Measurements from ENCODE around the gene TIPARP.

DNA sequence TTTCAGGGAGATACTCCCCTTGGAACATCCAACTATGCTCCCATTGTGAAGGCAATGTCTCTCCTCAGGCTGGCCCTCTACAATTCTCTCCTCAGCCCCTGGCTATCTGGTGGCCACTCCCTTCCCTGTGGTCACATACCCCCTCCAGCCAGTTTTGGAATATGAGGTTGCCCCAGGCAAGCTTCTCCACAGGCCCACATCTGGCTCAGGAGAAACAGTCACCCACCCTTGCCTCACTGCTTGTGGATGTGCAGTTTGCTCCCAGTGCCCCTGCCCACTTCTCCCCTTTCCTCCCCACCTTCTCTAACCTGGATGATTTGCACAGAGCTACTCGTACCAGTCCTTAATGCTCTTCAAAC, 15.7 kb upstream of the TIPARP start:
- no peak for TF ChIP-seq EZH2 (conservative IDR thresholded peaks at IDR 0.05; ENCODE audit: low read depth, low read length)
- TF ChIP-seq, protein P1, sequence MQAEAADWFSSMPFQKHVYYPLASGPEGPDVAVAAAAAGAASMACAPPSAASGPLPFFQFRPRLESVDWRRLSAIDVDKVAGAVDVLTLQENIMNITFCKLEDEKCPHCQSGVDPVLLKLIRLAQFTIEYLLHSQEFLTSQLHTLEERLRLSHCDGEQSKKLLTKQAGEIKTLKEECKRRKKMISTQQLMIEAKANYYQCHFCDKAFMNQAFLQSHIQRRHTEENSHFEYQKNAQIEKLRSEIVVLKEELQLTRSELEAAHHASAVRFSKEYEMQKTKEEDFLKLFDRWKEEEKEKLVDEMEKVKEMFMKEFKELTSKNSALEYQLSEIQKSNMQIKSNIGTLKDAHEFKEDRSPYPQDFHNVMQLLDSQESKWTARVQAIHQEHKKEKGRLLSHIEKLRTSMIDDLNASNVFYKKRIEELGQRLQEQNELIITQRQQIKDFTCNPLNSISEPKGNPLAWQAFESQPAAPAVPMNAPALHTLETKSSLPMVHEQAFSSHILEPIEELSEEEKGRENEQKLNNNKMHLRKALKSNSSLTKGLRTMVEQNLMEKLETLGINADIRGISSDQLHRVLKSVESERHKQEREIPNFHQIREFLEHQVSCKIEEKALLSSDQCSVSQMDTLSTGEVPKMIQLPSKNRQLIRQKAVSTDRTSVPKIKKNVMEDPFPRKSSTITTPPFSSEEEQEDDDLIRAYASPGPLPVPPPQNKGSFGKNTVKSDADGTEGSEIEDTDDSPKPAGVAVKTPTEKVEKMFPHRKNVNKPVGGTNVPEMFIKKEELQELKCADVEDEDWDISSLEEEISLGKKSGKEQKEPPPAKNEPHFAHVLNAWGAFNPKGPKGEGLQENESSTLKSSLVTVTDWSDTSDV (CRISPR knock-in tag; IDR thresholded peaks at IDR 0.05), result no peak
- TF ChIP-seq KAT2B (IDR thresholded peaks at IDR 0.05; ENCODE audit: borderline replicate concordance, low read depth, low read length), result no peak
- TF ChIP-seq, protein P2, sequence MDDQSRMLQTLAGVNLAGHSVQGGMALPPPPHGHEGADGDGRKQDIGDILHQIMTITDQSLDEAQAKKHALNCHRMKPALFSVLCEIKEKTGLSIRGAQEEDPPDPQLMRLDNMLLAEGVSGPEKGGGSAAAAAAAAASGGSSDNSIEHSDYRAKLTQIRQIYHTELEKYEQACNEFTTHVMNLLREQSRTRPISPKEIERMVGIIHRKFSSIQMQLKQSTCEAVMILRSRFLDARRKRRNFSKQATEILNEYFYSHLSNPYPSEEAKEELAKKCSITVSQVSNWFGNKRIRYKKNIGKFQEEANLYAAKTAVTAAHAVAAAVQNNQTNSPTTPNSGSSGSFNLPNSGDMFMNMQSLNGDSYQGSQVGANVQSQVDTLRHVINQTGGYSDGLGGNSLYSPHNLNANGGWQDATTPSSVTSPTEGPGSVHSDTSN (CRISPR knock-in tag; IDR thresholded peaks at IDR 0.05; ENCODE audit: borderline replicate concordance), result no peak
- TF ChIP-seq ZFP36 (IDR thresholded peaks at IDR 0.05; ENCODE audit: borderline replicate concordance, low read depth, low read length, partially characterized antibody), result no peak
- no peak for TF ChIP-seq NR2F6 (IDR thresholded peaks at IDR 0.05)
- TF ChIP-seq NR2F6 (CRISPR knock-in tag; IDR thresholded peaks at IDR 0.05), result no peak
- no peak for TF ChIP-seq CHD4 (IDR thresholded peaks at IDR 0.05; ENCODE audit: borderline replicate concordance, low read length)
- TF ChIP-seq, protein P3, sequence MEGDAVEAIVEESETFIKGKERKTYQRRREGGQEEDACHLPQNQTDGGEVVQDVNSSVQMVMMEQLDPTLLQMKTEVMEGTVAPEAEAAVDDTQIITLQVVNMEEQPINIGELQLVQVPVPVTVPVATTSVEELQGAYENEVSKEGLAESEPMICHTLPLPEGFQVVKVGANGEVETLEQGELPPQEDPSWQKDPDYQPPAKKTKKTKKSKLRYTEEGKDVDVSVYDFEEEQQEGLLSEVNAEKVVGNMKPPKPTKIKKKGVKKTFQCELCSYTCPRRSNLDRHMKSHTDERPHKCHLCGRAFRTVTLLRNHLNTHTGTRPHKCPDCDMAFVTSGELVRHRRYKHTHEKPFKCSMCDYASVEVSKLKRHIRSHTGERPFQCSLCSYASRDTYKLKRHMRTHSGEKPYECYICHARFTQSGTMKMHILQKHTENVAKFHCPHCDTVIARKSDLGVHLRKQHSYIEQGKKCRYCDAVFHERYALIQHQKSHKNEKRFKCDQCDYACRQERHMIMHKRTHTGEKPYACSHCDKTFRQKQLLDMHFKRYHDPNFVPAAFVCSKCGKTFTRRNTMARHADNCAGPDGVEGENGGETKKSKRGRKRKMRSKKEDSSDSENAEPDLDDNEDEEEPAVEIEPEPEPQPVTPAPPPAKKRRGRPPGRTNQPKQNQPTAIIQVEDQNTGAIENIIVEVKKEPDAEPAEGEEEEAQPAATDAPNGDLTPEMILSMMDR (CRISPR knock-in tag; IDR thresholded peaks at IDR 0.05), result no peak
- TF ChIP-seq, protein P4, sequence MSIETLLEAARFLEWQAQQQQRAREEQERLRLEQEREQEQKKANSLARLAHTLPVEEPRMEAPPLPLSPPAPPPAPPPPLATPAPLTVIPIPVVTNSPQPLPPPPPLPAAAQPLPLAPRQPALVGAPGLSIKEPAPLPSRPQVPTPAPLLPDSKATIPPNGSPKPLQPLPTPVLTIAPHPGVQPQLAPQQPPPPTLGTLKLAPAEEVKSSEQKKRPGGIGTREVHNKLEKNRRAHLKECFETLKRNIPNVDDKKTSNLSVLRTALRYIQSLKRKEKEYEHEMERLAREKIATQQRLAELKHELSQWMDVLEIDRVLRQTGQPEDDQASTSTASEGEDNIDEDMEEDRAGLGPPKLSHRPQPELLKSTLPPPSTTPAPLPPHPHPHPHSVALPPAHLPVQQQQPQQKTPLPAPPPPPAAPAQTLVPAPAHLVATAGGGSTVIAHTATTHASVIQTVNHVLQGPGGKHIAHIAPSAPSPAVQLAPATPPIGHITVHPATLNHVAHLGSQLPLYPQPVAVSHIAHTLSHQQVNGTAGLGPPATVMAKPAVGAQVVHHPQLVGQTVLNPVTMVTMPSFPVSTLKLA (IDR thresholded peaks at IDR 0.05), result no peak
